ENCODE data around the gene MRPL34. TPM values are rescaled to one million over a fixed set of nuclear protein-coding genes. Genes with fewer than 3 reads are reported as not detected.

The MRPL34 gene
- total RNA-seq, 1 donor from 2014 or later: 242 TPM

Other genes with a start within 250 kb of the MRPL34 start
- gene HAUS8, start 230.4 kb upstream of the MRPL34 start, total RNA-seq: 6.1 TPM
- gene MYO9B, start 230.1 kb upstream of the MRPL34 start, total RNA-seq: 38.1 TPM
- 27.4 TPM for gene USE1, start 90.5 kb upstream of the MRPL34 start, total RNA-seq
- gene OCEL1, start 79.6 kb upstream of the MRPL34 start, total RNA-seq: 28.0 TPM
- gene NR2F6, start 60.0 kb upstream of the MRPL34 start, total RNA-seq: 82.4 TPM
- gene USHBP1, start 41.1 kb upstream of the MRPL34 start, total RNA-seq: 9.3 TPM
- 82.0 TPM for gene BABAM1, start 38.4 kb upstream of the MRPL34 start, total RNA-seq
- gene ANKLE1, start 24.0 kb upstream of the MRPL34 start, total RNA-seq: 0.12 TPM
- gene ABHD8, start 2.4 kb upstream of the MRPL34 start, total RNA-seq: 14.8 TPM
- gene DDA1, start 3.7 kb downstream of the MRPL34 start, total RNA-seq: 31.9 TPM
- 11.7 TPM for gene ANO8, start 29.0 kb downstream of the MRPL34 start, total RNA-seq
- gene GTPBP3, start 31.7 kb downstream of the MRPL34 start, total RNA-seq: 11.5 TPM
- 22.9 TPM for gene PLVAP, start 71.5 kb downstream of the MRPL34 start, total RNA-seq
- gene CCDC194, start 88.3 kb downstream of the MRPL34 start, total RNA-seq: not detected
- gene BST2, start 99.8 kb downstream of the MRPL34 start, total RNA-seq: 49.7 TPM
- 18.9 TPM for gene MVB12A, start 114.2 kb downstream of the MRPL34 start, total RNA-seq
- gene TMEM221, start 142.8 kb downstream of the MRPL34 start, total RNA-seq: not detected
- gene NXNL1, start 155.1 kb downstream of the MRPL34 start, total RNA-seq: not detected
- 68.9 TPM for gene SLC27A1, start 164.7 kb downstream of the MRPL34 start, total RNA-seq
- gene PGLS, start 205.8 kb downstream of the MRPL34 start, total RNA-seq: 19.7 TPM
- gene COLGALT1, start 249.8 kb downstream of the MRPL34 start, total RNA-seq: 33.0 TPM

Measured in left ventricle myocardium superior (tissue), 1 donor.